ENCODE results near the gene NLGN2.

GRCh38 chr17:7423679-7424078 is 16.0 kb downstream of the NLGN2 start:
- TF ChIP-seq POLR2A (IDR thresholded peaks at IDR 0.05; ENCODE audit: low read depth) (no peak), POLR2AphosphoS5 (IDR thresholded peaks at IDR 0.05) (no peak)
- TF ChIP-seq, protein P1, sequence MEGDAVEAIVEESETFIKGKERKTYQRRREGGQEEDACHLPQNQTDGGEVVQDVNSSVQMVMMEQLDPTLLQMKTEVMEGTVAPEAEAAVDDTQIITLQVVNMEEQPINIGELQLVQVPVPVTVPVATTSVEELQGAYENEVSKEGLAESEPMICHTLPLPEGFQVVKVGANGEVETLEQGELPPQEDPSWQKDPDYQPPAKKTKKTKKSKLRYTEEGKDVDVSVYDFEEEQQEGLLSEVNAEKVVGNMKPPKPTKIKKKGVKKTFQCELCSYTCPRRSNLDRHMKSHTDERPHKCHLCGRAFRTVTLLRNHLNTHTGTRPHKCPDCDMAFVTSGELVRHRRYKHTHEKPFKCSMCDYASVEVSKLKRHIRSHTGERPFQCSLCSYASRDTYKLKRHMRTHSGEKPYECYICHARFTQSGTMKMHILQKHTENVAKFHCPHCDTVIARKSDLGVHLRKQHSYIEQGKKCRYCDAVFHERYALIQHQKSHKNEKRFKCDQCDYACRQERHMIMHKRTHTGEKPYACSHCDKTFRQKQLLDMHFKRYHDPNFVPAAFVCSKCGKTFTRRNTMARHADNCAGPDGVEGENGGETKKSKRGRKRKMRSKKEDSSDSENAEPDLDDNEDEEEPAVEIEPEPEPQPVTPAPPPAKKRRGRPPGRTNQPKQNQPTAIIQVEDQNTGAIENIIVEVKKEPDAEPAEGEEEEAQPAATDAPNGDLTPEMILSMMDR (IDR thresholded peaks at IDR 0.05), result no peak
